Esophagus muscularis mucosa (tissue), 3 donors: Measurements from ENCODE around the gene TRIM56.

Source experiments
- POLR2A ChIP-seq: fragments of 450-650 bp; IDR thresholded peaks from one replicate; pipeline ENCODE4 v1.6.1; 2017; ENCODE audit warnings: antibody characterized with exemption, moderate library complexity, mild to moderate bottlenecking, low read depth
- TF ChIP-seq, protein P1 (sequence below), 3 experiments: fragments of 200-600 bp in 2 of 3; fragments of 450-650 bp in 1 of 3; sonication (generic) in 2 of 3; IDR thresholded peaks; one replicate each; pipeline ENCODE4 v1.5.1; 2017 to 2019; ENCODE audit warnings: antibody characterized with exemption in 3 of 3, mild to moderate bottlenecking in 2 of 3, moderate library complexity in 1 of 3

DNA sequence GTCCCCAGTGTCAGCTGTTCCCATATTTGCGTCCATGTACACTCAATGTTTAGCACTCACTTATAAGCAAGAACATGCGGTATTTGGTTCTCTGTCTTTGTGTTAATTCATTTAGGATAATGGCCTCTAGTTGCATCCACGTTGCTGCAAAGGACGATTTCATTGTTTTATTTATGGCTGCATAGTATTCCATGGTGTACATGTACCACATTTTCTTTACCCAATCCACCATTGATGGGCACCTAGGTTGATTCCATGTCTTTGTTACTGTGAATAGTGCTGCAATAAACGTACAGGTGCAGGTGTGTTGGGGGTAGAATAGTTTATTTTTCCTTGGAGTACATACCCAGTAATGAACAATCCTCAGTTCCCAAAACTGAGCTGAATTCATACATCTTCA lies 24.3 kb upstream of the TRIM56 start:
- TF ChIP-seq, protein P1, sequence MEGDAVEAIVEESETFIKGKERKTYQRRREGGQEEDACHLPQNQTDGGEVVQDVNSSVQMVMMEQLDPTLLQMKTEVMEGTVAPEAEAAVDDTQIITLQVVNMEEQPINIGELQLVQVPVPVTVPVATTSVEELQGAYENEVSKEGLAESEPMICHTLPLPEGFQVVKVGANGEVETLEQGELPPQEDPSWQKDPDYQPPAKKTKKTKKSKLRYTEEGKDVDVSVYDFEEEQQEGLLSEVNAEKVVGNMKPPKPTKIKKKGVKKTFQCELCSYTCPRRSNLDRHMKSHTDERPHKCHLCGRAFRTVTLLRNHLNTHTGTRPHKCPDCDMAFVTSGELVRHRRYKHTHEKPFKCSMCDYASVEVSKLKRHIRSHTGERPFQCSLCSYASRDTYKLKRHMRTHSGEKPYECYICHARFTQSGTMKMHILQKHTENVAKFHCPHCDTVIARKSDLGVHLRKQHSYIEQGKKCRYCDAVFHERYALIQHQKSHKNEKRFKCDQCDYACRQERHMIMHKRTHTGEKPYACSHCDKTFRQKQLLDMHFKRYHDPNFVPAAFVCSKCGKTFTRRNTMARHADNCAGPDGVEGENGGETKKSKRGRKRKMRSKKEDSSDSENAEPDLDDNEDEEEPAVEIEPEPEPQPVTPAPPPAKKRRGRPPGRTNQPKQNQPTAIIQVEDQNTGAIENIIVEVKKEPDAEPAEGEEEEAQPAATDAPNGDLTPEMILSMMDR (IDR thresholded peaks at IDR 0.05) = no peak
- TF ChIP-seq POLR2A = no peak
